Raji (cell line): ENCODE data around the gene CYTH3.

Experiments used
- POLR2A ChIP-seq: IDR thresholded peaks from 2 replicates; pipeline ENCODE4 v1.6.1; 2011; ENCODE audit warnings: low read depth, low read length, control low read depth; ENCODE audit not compliant: insufficient read depth

CYTH3 gene

GRCh38 chr7:6167587-6168476 lies 104.6 kb downstream of the CYTH3 start:
- TF ChIP-seq POLR2A = no peak

- TF ChIP-seq POLR2A = no peak
Observed at GRCh38 chr7:6167004-6167551, 105.3 kb downstream of the CYTH3 start.

GRCh38 chr7:6166443-6166891 lies 106.0 kb downstream of the CYTH3 start:
- TF ChIP-seq POLR2A = no peak

- no peak for TF ChIP-seq POLR2A
Observed at GRCh38 chr7:6165521-6166320, 106.7 kb downstream of the CYTH3 start.

GRCh38 chr7:6165075-6165474 lies 107.3 kb downstream of the CYTH3 start:
- no peak for TF ChIP-seq POLR2A

GRCh38 chr7:6164491-6164890 lies 107.9 kb downstream of the CYTH3 start:
- TF ChIP-seq POLR2A = no peak

- TF ChIP-seq POLR2A = no peak
Observed at GRCh38 chr7:6164010-6164409, 108.4 kb downstream of the CYTH3 start.

- no peak for TF ChIP-seq POLR2A
Observed at GRCh38 chr7:6163402-6163801, 109.0 kb downstream of the CYTH3 start.

- TF ChIP-seq POLR2A = no peak
Observed at GRCh38 chr7:6162650-6163366, 109.6 kb downstream of the CYTH3 start.

- no peak for TF ChIP-seq POLR2A
Observed at GRCh38 chr7:6162331-6162620, 110.1 kb downstream of the CYTH3 start.

- no peak for TF ChIP-seq POLR2A
Observed at GRCh38 chr7:6161463-6162330, 110.7 kb downstream of the CYTH3 start.

- TF ChIP-seq POLR2A = no peak
Observed at GRCh38 chr7:6160191-6160623, 112.2 kb downstream of the CYTH3 start.

- no peak for TF ChIP-seq POLR2A
Observed at GRCh38 chr7:6159524-6160031, 112.8 kb downstream of the CYTH3 start.

- no peak for TF ChIP-seq POLR2A
Observed at GRCh38 chr7:6159097-6159483, 113.3 kb downstream of the CYTH3 start.
